ENCODE data around the gene TADA3.

DNA sequence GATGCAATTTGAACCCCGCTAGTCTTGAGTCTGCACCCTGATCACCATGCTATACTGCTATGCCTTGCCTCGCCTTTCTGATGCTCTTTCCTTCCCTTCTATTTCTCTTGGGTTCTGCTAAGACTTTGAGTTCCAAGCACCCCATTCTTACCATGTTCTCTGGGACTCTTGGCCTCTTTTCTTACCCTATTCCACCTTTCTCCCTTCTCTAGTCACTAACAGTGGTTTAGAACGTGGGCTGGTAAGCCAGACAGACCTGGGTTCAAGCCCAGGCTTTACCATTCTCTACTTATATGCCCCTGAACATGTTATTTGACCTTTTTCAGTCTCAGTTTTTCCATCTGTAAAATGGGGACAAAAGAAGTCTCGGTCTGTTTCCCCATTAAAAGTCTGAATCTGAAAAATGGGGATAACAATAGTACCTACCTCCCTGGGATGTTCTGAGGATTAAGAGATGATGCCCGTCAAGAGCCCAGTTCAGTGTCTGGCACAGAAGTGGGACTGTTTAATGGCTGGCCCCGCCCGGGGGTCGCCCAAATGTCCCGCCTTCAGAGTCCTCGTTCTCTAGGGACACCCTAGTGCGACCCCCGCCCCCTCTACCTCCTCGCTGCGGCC lies 376 bp downstream of the TADA3 start:
- TF ChIP-seq, protein P1, sequence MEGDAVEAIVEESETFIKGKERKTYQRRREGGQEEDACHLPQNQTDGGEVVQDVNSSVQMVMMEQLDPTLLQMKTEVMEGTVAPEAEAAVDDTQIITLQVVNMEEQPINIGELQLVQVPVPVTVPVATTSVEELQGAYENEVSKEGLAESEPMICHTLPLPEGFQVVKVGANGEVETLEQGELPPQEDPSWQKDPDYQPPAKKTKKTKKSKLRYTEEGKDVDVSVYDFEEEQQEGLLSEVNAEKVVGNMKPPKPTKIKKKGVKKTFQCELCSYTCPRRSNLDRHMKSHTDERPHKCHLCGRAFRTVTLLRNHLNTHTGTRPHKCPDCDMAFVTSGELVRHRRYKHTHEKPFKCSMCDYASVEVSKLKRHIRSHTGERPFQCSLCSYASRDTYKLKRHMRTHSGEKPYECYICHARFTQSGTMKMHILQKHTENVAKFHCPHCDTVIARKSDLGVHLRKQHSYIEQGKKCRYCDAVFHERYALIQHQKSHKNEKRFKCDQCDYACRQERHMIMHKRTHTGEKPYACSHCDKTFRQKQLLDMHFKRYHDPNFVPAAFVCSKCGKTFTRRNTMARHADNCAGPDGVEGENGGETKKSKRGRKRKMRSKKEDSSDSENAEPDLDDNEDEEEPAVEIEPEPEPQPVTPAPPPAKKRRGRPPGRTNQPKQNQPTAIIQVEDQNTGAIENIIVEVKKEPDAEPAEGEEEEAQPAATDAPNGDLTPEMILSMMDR (conservative IDR thresholded peaks at IDR 0.05; ENCODE audit: low read depth, low read length): no peak
- TF ChIP-seq EZH2phosphoT487 (IDR thresholded peaks at IDR 0.05; ENCODE audit: borderline replicate concordance, low read length): no peak
- no peak for TF ChIP-seq EZH2 (IDR thresholded peaks at IDR 0.05; ENCODE audit: low read length, unreplicated experiment)

Measured in PC-3 (cell line).